ENCODE results near the gene FHIT.

GRCh38 chr3:60577601-60578000 is 673.7 kb downstream of the FHIT start:
- TF ChIP-seq SIN3A (IDR thresholded peaks at IDR 0.05; ENCODE audit: borderline replicate concordance, insufficient read depth, low read length) (no peak), TAF1 (IDR thresholded peaks at IDR 0.05; ENCODE audit: borderline replicate concordance, insufficient read depth, low read length) (no peak), POLR2AphosphoS5 (IDR thresholded peaks at IDR 0.05; ENCODE audit: low read depth, low read length) (no peak), REST (IDR thresholded peaks at IDR 0.05; ENCODE audit: insufficient read depth in 1 of 2, low read depth in 2 of 2, low read length in 2 of 2) (no peak)
